Glomerular visceral epithelial cell (primary cell): Measurements from ENCODE around the gene IPO5.
A peak's percentile ranks its signal among the peaks of the same experiment; 100 is the strongest.

ENCODE experiments used
- DNase-seq: peaks from one replicate; pipeline ENCODE4 v3.0.0-alpha.2; 2016; ENCODE audit errors: extremely low spot score

Gene IPO5

DNA sequence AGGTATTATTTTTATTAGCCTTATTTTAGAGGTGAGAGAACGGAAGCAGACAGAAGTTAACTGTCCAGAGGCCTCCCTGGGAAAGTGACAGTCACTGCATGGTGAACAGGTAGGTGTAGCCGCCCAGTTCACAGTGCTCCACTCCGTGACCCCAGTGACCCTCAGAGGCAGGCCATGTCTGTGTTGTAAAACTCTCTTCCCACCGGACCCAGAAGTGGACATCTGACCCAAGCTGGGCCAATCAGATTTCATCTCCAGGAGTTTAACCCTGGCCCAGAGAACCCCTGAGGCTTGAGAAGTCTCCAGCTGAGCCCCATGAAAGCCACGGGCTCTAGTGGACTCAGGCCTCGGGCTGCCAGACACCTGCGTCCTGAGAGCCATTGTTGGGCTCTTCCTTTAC is 105.8 kb downstream of the IPO5 start:
- DNase-seq: no peak

DNA sequence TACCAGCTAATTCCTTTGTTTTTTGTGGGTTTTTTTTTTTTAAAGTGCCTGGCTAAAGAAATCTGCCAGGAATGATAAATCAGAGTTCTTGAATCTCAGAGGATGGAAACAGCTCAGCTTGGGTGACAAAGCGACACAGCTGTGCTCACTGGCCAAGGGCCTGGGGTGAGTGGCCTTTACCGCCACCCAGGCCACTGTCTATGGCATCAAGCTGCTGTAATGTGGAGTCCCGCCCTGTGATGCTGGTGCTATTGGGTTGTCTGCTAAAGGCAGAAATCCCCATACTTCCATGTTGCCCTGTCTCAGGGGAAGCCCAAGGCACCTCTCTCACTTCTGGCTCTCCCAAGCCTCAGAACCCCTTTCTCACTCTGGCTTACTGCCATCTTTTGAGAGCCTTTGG is 106.8 kb downstream of the IPO5 start:
- DNase-seq: no peak

DNA sequence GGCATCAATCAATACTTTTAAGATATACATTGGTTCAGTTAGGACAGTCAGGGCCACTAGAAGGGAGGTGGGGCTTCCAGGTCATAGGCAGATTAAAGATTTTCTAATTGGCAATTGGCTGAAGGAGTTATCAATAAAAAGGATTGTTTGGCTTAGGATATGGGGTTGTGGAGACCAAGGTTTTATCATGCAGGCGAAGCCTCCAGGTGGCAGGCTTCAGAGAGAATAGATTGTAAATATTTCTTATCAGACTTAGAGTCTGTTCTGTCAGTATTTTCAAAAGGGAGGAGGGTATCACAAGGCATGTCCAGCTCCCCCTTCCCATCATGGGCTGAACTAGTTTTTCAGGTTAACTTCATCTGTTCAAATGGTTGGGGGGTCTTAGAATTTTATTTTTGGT is 112.0 kb downstream of the IPO5 start:
- DNase-seq: no peak

DNA sequence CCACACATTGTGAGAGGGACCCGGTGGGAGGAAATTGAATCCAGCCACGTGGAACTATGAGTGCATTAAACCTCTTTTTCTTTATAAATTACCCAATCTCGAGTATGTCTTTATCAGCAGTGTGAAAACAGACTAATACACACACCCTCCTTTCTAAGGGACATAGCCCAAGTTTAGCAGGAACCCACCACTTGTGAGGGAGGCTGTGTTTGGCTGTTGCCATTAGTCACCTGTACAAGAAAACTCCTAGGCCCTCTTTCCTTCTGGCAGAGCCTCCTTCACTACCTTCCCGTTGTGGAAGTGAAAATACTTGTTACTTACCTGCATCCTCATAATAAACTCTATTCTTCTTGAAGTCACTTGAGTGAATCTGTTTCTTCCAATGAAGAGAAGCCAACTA is 113.2 kb downstream of the IPO5 start:
- no peak for DNase-seq

- DNase-seq: peak; percentile 4
Measured at GRCh38 chr13:98068521-98068920, 115.0 kb downstream of the IPO5 start.

DNA sequence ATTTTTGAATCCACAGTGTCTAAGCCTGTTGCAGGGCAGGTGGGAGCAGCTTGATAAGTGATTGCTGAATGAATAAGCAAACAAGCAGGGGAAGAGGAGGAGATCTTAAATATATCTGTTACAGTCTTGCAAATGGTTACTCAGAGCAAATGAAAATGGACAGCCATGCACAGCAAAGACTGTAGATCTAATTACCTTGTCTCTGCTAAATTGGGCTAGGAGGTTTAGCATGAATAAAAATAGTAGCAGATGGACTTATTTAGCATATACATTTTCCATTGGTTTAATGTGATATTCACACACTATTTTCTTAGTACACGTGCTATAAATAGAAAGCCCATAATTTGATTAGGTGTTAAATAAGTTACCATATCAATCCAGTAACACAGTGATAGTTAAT is 116.5 kb downstream of the IPO5 start:
- no peak for DNase-seq

DNA sequence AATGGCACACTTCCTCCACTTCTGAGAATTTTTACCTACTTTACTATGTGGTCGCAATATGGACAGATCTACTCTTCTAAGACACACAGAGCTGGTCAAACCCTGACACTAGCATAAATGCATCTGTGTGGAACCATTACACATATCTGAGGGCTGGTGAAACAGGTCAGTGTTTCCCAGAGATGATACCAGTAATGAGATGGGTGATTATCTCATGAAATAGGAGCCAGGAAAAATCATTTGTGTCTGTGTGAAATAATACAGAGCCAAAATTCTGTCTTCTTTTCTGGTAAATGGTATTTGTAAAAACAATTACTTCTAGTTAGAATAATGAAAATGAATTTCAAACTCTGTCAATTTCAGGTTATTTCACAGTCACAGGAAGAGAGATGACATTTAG is 117.8 kb downstream of the IPO5 start:
- DNase-seq: no peak

- DNase-seq: no peak
Measured at GRCh38 chr13:98072476-98072875, 119.0 kb downstream of the IPO5 start.
